ENCODE results near the gene MARVELD1.
"Not testable (repeated sequence)": the region's sequence is repeated elsewhere in the genome, so short reads cannot be mapped to it uniquely, and the experiment has no call there.

Gene MARVELD1

GRCh38 chr10:97690133-97690532, 23.4 kb upstream of the MARVELD1 start:
- DNase-seq (ENCODE audit: low read depth in 2 of 2): no peak

- DNase-seq (ENCODE audit: low read depth in 2 of 2): not testable (repeated sequence)
These were observed 15.4 kb upstream of the MARVELD1 start for GRCh38 chr10:97698072-97698655.

- DNase-seq (ENCODE audit: low read depth in 2 of 2): no peak
These were observed 12.0 kb upstream of the MARVELD1 start for GRCh38 chr10:97701438-97702069.

- DNase-seq (ENCODE audit: low read depth in 2 of 2): no peak
These were observed 10.0 kb upstream of the MARVELD1 start for GRCh38 chr10:97703398-97704067.

- DNase-seq (ENCODE audit: low read depth in 2 of 2): no peak
These were observed 9.2 kb upstream of the MARVELD1 start for GRCh38 chr10:97704341-97704740.

GRCh38 chr10:97705006-97705670, 8.4 kb upstream of the MARVELD1 start:
- DNase-seq (ENCODE audit: low read depth in 2 of 2): no peak

- DNase-seq (ENCODE audit: low read depth in 2 of 2): no peak
These were observed 6.2 kb upstream of the MARVELD1 start for GRCh38 chr10:97707134-97707861.

GRCh38 chr10:97708167-97708566, 5.4 kb upstream of the MARVELD1 start:
- DNase-seq (ENCODE audit: low read depth in 2 of 2): no peak

GRCh38 chr10:97708976-97709946, 4.3 kb upstream of the MARVELD1 start:
- no peak for DNase-seq (ENCODE audit: low read depth in 2 of 2)

GRCh38 chr10:97711640-97712572, 1.6 kb upstream of the MARVELD1 start:
- DNase-seq (ENCODE audit: low read depth in 2 of 2): no peak

GRCh38 chr10:97713826-97714400, 383 bp downstream of the MARVELD1 start:
- no peak for DNase-seq (ENCODE audit: low read depth in 2 of 2)

GRCh38 chr10:97714401-97715258, 1.1 kb downstream of the MARVELD1 start:
- DNase-seq (ENCODE audit: low read depth in 2 of 2): no peak

GRCh38 chr10:97715259-97715874, 1.8 kb downstream of the MARVELD1 start:
- no peak for DNase-seq (ENCODE audit: low read depth in 2 of 2)

- DNase-seq (ENCODE audit: low read depth in 2 of 2): no peak
These were observed 4.1 kb downstream of the MARVELD1 start for GRCh38 chr10:97717627-97718026.

- no peak for DNase-seq (ENCODE audit: low read depth in 2 of 2)
These were observed 4.6 kb downstream of the MARVELD1 start for GRCh38 chr10:97718178-97718577.

GRCh38 chr10:97718659-97719142, 5.2 kb downstream of the MARVELD1 start:
- DNase-seq (ENCODE audit: low read depth in 2 of 2): no peak

- no peak for DNase-seq (ENCODE audit: low read depth in 2 of 2)
These were observed 6.1 kb downstream of the MARVELD1 start for GRCh38 chr10:97719602-97720001.
